ENCODE measurements around the gene CCR6. TPM values are rescaled to one million over a fixed set of nuclear protein-coding genes. Genes with fewer than 3 reads are reported as not detected.

Gene CCR6
- total RNA-seq, 6 donors from 2014 or later, result 0.34 to 1.9 (median 1.0) TPM; not detected in 3

DNA sequence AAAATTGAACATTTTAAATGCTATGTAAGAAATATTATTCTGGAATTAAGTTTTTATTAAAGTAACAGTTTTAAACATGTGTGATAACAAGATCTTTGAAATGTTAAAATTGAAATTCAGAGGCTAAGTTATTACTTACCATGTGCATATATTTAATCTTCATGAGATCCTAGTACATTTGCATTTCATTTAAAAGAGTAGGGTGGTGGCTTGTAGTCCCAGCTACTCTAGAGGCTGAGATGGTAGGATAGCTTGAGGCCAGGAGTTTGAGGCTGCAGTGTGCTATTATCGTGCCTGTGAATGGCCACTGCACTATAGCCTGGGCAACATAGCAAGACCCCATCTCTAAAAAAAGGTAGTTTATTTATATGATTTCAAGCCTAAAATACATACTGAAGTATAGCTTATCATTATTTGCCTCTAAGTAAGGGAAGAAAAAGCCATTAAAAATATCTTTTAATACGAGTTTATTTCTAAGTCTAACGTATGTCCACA, 3.0 kb downstream of the CCR6 start:
- ATAC-seq (ENCODE audit: low FRiP score in 2 of 2) (no peak), DNase-seq (no peak)
- 79 to 90% methylated on average over 3 of the region's 3 CpGs for WGBS, 2 donors
- Histone ChIP-seq H3K27ac (no peak overlapping the region), H3K4me1 (no peaks in the 10 kb centered on the region), H3K4me3 (no peak overlapping the region), H3K9me3 (no peaks in the 10 kb centered on the region), H3K36me3 (no peaks in the 10 kb centered on the region), H3K27me3 (no peaks in the 10 kb centered on the region)
- no peak for TF ChIP-seq CTCF (IDR thresholded peaks at IDR 0.05)
- no peak for TF ChIP-seq POLR2A (IDR thresholded peaks at IDR 0.05)
- no peak for TF ChIP-seq EP300 (IDR thresholded peaks at IDR 0.05)
- no peak for TF ChIP-seq POLR2AphosphoS5 (IDR thresholded peaks at IDR 0.05)

GRCh38 chr6:167127785-167128531, 5.1 kb downstream of the CCR6 start:
- TF ChIP-seq POLR2AphosphoS5 (IDR thresholded peaks at IDR 0.05) (no peak), EP300 (IDR thresholded peaks at IDR 0.05) (no peak), POLR2A (IDR thresholded peaks at IDR 0.05) (no peak), CTCF (IDR thresholded peaks at IDR 0.05) (no peak)
- 88 to 90% methylated on average over 14 of the region's 14 CpGs for WGBS, 2 donors

GRCh38 chr6:167129159-167129558, 6.3 kb downstream of the CCR6 start:
- H3K27me3 ChIP-seq, result no peaks in the 10 kb centered on the region
- TF ChIP-seq EP300 (IDR thresholded peaks at IDR 0.05), result no peak
- no peak for TF ChIP-seq POLR2AphosphoS5 (IDR thresholded peaks at IDR 0.05)
- no peak for TF ChIP-seq CTCF (IDR thresholded peaks at IDR 0.05)
- no peak for TF ChIP-seq POLR2A (IDR thresholded peaks at IDR 0.05)
- DNase-seq, result no peak
- H3K36me3 ChIP-seq, result no peaks in the 10 kb centered on the region
- ATAC-seq (ENCODE audit: low FRiP score in 2 of 2), result no peak
- no peaks in the 10 kb centered on the region for H3K4me1 ChIP-seq
- no peak overlapping the region for H3K27ac ChIP-seq
- WGBS, 2 donors, result 75 to 77% methylated on average over 6 of the region's 6 CpGs
- H3K9me3 ChIP-seq, result no peaks in the 10 kb centered on the region
- no peak overlapping the region for H3K4me3 ChIP-seq

More at GRCh38 chr6:167127785-167128531, 5.1 kb downstream of the CCR6 start:
- H3K4me3 ChIP-seq, result no peak overlapping the region
- no peaks in the 10 kb centered on the region for H3K4me1 ChIP-seq
- H3K9me3 ChIP-seq, result no peaks in the 10 kb centered on the region
- ATAC-seq (ENCODE audit: low FRiP score in 2 of 2) (peak in 1 of 2 donors; percentile 28), DNase-seq (no peak)
- H3K27ac ChIP-seq, result no peak overlapping the region
- no peaks in the 10 kb centered on the region for H3K36me3 ChIP-seq
- H3K27me3 ChIP-seq, result no peaks in the 10 kb centered on the region

- no peak for DNase-seq
- H3K4me3 ChIP-seq, result no peak overlapping the region
- H3K36me3 ChIP-seq, result no peaks in the 10 kb centered on the region
- TF ChIP-seq POLR2AphosphoS5 (IDR thresholded peaks at IDR 0.05), result no peak
- no peak for TF ChIP-seq EP300 (IDR thresholded peaks at IDR 0.05)
- no peak for TF ChIP-seq POLR2A (IDR thresholded peaks at IDR 0.05)
- no peak for TF ChIP-seq CTCF (IDR thresholded peaks at IDR 0.05)
- H3K4me1 ChIP-seq, result no peaks in the 10 kb centered on the region
- H3K27ac ChIP-seq, result no peak overlapping the region
- ATAC-seq (ENCODE audit: low FRiP score in 2 of 2), result no peak
- no peaks in the 10 kb centered on the region for H3K27me3 ChIP-seq
- H3K9me3 ChIP-seq, result no peaks in the 10 kb centered on the region
- WGBS, 2 donors, result 81 to 82% methylated on average over 4 of the region's 4 CpGs
These were observed 6.7 kb downstream of the CCR6 start for GRCh38 chr6:167129562-167129961.

Measured in upper lobe of left lung (tissue), 6 donors.